DMS114 treated with DMSO at 0.1 percent for 48 hours (cell line): ENCODE measurements around the gene MOB3A.
"Not testable (repeated sequence)": the region's sequence is repeated elsewhere in the genome, so short reads cannot be mapped to it uniquely, and the experiment has no call there.

Experiments used
- DNase-seq: peaks from one replicate; lab custom pipeline; 2025; ENCODE audit not compliant: unreplicated experiment; lab: John Stamatoyannopoulos, UW

MOB3A gene

GRCh38 chr19:2109046-2109864, 13.1 kb upstream of the MOB3A start:
- DNase-seq: no peak

- DNase-seq: no peak
These were observed 12.3 kb upstream of the MOB3A start for GRCh38 chr19:2108251-2109016.

- DNase-seq: no peak
These were observed 7.0 kb upstream of the MOB3A start for GRCh38 chr19:2103045-2103707.

- no peak for DNase-seq
These were observed 5.5 kb upstream of the MOB3A start for GRCh38 chr19:2101417-2102335.

- DNase-seq: no peak
These were observed 4.6 kb upstream of the MOB3A start for GRCh38 chr19:2100719-2101061.

GRCh38 chr19:2099937-2100718, 4.0 kb upstream of the MOB3A start:
- DNase-seq: no peak

GRCh38 chr19:2099054-2099501, 3.0 kb upstream of the MOB3A start:
- no peak for DNase-seq

GRCh38 chr19:2097886-2098327, 1.8 kb upstream of the MOB3A start:
- DNase-seq: no peak

GRCh38 chr19:2097203-2097885, 1.2 kb upstream of the MOB3A start:
- DNase-seq: no peak

- peak; percentile 70 for DNase-seq
These were observed 515 bp upstream of the MOB3A start, which contains the start of gene IZUMO4 for GRCh38 chr19:2096480-2097202. IZUMO4 (plus strand) TSS chr19:2096915; CDS start chr19:2096946, 31 bp downstream.

GRCh38 chr19:2091926-2092525, 4.1 kb downstream of the MOB3A start:
- not testable (repeated sequence) for DNase-seq

- no peak for DNase-seq
These were observed 6.4 kb downstream of the MOB3A start for GRCh38 chr19:2089727-2090053.

- no peak for DNase-seq
These were observed 7.0 kb downstream of the MOB3A start for GRCh38 chr19:2089001-2089711.

GRCh38 chr19:2087621-2088100, 8.5 kb downstream of the MOB3A start:
- DNase-seq: no peak

GRCh38 chr19:2086695-2087620, 9.2 kb downstream of the MOB3A start:
- DNase-seq: not testable (repeated sequence)

- DNase-seq: no peak
These were observed 11.0 kb downstream of the MOB3A start for GRCh38 chr19:2084993-2085720.
